Effector CD4-positive, alpha-beta T cell (primary cell): ENCODE measurements around the gene METTL9.
"Not testable (repeated sequence)": the region's sequence is repeated elsewhere in the genome, so short reads cannot be mapped to it uniquely, and the experiment has no call there.

Experiments used
- DNase-seq: peaks from one replicate; pipeline ENCODE4 v3.0.0-alpha.2; 2020

Gene METTL9

GRCh38 chr16:21667575-21667974, 68.2 kb downstream of the METTL9 start:
- no peak for DNase-seq

GRCh38 chr16:21673469-21673868, 74.1 kb downstream of the METTL9 start:
- DNase-seq, result no peak

GRCh38 chr16:21674456-21674855, 75.1 kb downstream of the METTL9 start:
- not testable (repeated sequence) for DNase-seq

- DNase-seq, result not testable (repeated sequence)
These were observed 81.3 kb downstream of the METTL9 start for GRCh38 chr16:21680714-21681113.

GRCh38 chr16:21683184-21683583, 83.8 kb downstream of the METTL9 start:
- no peak for DNase-seq

- peak; percentile 6 for DNase-seq
These were observed 84.8 kb downstream of the METTL9 start for GRCh38 chr16:21684199-21684598.

- DNase-seq, result no peak
These were observed 85.7 kb downstream of the METTL9 start for GRCh38 chr16:21685034-21685455.

- DNase-seq, result no peak
These were observed 89.7 kb downstream of the METTL9 start for GRCh38 chr16:21689107-21689506.

- not testable (repeated sequence) for DNase-seq
These were observed 91.6 kb downstream of the METTL9 start for GRCh38 chr16:21690967-21691366.

GRCh38 chr16:21694609-21695008, 95.2 kb downstream of the METTL9 start:
- DNase-seq, result no peak

- no peak for DNase-seq
These were observed 97.7 kb downstream of the METTL9 start for GRCh38 chr16:21697032-21697431.

- no peak for DNase-seq
These were observed 99.0 kb downstream of the METTL9 start for GRCh38 chr16:21698169-21699032.

GRCh38 chr16:21701271-21701670, 101.9 kb downstream of the METTL9 start:
- no peak for DNase-seq

- DNase-seq, result no peak
These were observed 102.9 kb downstream of the METTL9 start for GRCh38 chr16:21702276-21702675.

- DNase-seq, result no peak
These were observed 103.8 kb downstream of the METTL9 start for GRCh38 chr16:21703156-21703555.

- no peak for DNase-seq
These were observed 104.3 kb downstream of the METTL9 start for GRCh38 chr16:21703589-21704174.

- DNase-seq, result no peak
These were observed 104.9 kb downstream of the METTL9 start for GRCh38 chr16:21704266-21704665.

- no peak for DNase-seq
These were observed 105.4 kb downstream of the METTL9 start for GRCh38 chr16:21704733-21705132.
